Measurements from ENCODE around the gene DNER.
"Not testable (repeated sequence)": the region's sequence is repeated elsewhere in the genome, so short reads cannot be mapped to it uniquely, and the experiment has no call there.

DNER gene

GRCh38 chr2:229514273-229514895, 200.0 kb downstream of the DNER start:
- no peak for TF ChIP-seq CTCF (IDR thresholded peaks at IDR 0.05; ENCODE audit: control extremely low read depth, extremely low read depth, low read depth, missing control alignments)
- no peak for DNase-seq (ENCODE audit: extremely low spot score)
- POLR2A ChIA-PET, result no interaction called here
- CTCF ChIA-PET, result interaction anchor here (0.9 to 1.2 kb wide), 3 partner anchors 9 to 150 kb away, joined by 3 read pairs; no protein-coding TSS in a partner anchor

GRCh38 chr2:229511524-229511923, 202.8 kb downstream of the DNER start:
- no peak for DNase-seq (ENCODE audit: extremely low spot score)
- ChIA-PET CTCF (no interaction called here), POLR2A (no interaction called here)
- no peak for TF ChIP-seq CTCF (IDR thresholded peaks at IDR 0.05; ENCODE audit: control extremely low read depth, extremely low read depth, low read depth, missing control alignments)

GRCh38 chr2:229506699-229507098, 207.7 kb downstream of the DNER start:
- CTCF ChIA-PET; DNase-seq (ENCODE audit: extremely low spot score); POLR2A ChIA-PET: not testable (repeated sequence)

GRCh38 chr2:229501051-229501794, 213.1 kb downstream of the DNER start:
- TF ChIP-seq CTCF (IDR thresholded peaks at IDR 0.05; ENCODE audit: control extremely low read depth, extremely low read depth, low read depth, missing control alignments), result no peak
- POLR2A ChIA-PET, result no interaction called here
- DNase-seq (ENCODE audit: extremely low spot score), result no peak
- CTCF ChIA-PET, result no interaction called here

GRCh38 chr2:229492034-229492433, 222.3 kb downstream of the DNER start:
- ChIA-PET POLR2A (no interaction called here), CTCF (no interaction called here)
- DNase-seq (ENCODE audit: extremely low spot score), result no peak
- no peak for TF ChIP-seq CTCF (IDR thresholded peaks at IDR 0.05; ENCODE audit: control extremely low read depth, extremely low read depth, low read depth, missing control alignments)

GRCh38 chr2:229490167-229490566, 224.2 kb downstream of the DNER start:
- ChIA-PET CTCF (interaction anchor here (1.5 kb wide), 1 partner anchor 14 kb away, joined by 4 read pairs; no protein-coding TSS in a partner anchor), POLR2A (no interaction called here)
- TF ChIP-seq CTCF (IDR thresholded peaks at IDR 0.05; ENCODE audit: control extremely low read depth, extremely low read depth, low read depth, missing control alignments), result no peak
- DNase-seq (ENCODE audit: extremely low spot score), result no peak

GRCh38 chr2:229489016-229489415, 225.3 kb downstream of the DNER start:
- POLR2A ChIA-PET, result no interaction called here
- TF ChIP-seq CTCF (IDR thresholded peaks at IDR 0.05; ENCODE audit: control extremely low read depth, extremely low read depth, low read depth, missing control alignments), result no peak
- no peak for DNase-seq (ENCODE audit: extremely low spot score)
- CTCF ChIA-PET, result interaction anchor here (1.4 kb wide), 1 partner anchor 9 kb away, joined by 5 read pairs; no protein-coding TSS in a partner anchor
